ENCODE data around the gene TTLL11. TPM values are rescaled to one million over a fixed set of nuclear protein-coding genes. Genes with fewer than 3 reads are reported as not detected.
"Not testable (repeated sequence)": the region's sequence is repeated elsewhere in the genome, so short reads cannot be mapped to it uniquely, and the experiment has no call there.

The TTLL11 gene
- total RNA-seq, 1 experiment from 2014 or later: 1.6 TPM

- DNase-seq (ENCODE audit: low read depth, low spot score); in situ Hi-C loops (cut with HindIII; ENCODE audit: low pct_unique_long_range_greater_than_20kb, low sequenced_read_pairs): not testable (repeated sequence)
Measured at GRCh38 chr9:121894380-121894779, 198.7 kb downstream of the TTLL11 start.

DNA sequence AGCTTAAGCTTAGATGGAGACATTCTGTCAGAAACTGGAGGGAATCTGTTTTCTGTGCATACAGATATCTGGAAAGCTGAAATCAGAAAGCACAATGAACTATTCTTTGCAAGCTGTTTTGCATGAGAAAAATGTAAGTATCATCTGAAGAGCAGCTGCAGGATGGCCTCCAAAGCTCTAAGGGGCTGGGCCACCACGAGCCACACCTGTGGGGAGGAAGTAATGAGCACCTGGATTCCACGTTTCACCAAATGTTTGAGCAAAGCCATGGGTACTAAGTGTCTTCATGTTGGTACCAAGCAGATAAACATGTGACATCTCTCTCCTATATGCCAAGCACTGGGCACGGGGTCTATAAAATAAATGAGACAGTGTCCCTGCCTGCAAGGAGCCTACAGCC is 199.3 kb downstream of the TTLL11 start:
- no peak for DNase-seq (ENCODE audit: low read depth, low spot score)
- in situ Hi-C loops (cut with HindIII; ENCODE audit: low pct_unique_long_range_greater_than_20kb, low sequenced_read_pairs): no loop called here

GRCh38 chr9:121892706-121893105 is 200.4 kb downstream of the TTLL11 start:
- no peak for DNase-seq (ENCODE audit: low read depth, low spot score)
- in situ Hi-C loops (cut with HindIII; ENCODE audit: low pct_unique_long_range_greater_than_20kb, low sequenced_read_pairs): no loop called here

GRCh38 chr9:121890746-121891145 is 202.4 kb downstream of the TTLL11 start:
- no peak for DNase-seq (ENCODE audit: low read depth, low spot score)
- in situ Hi-C loops (cut with HindIII; ENCODE audit: low pct_unique_long_range_greater_than_20kb, low sequenced_read_pairs): no loop called here

DNA sequence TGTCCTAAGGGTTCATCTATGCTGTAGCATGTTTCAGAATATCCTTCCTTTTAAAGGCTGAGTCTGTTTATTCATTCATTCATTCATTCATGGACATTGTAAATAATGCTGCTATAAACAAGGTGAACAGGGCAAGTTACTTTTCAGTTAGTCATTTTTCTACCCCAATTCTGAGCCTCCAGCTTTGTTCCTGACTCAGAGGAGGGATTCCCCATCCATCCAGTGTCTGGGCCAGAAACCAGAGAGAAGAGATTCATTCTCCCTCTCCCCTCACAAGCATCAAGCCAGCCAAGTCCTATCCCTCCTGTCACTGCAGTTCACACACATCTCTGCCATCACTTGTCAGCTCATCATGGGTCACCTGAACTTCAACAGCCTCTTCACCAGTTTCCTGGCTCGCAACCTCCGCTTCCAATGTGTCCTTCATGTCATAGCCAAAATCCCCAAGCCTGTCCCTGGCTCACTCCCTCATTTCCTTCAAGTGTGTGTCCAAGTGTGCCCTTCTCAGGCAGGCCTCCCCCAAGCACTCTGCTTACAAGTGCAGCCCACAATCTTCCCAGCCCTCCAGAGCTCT is 203.0 kb downstream of the TTLL11 start:
- no peak for DNase-seq (ENCODE audit: low read depth, low spot score)
- in situ Hi-C loops (cut with HindIII; ENCODE audit: low pct_unique_long_range_greater_than_20kb, low sequenced_read_pairs): no loop called here

- in situ Hi-C loops (cut with HindIII; ENCODE audit: low pct_unique_long_range_greater_than_20kb, low sequenced_read_pairs): no loop called here
- no peak for DNase-seq (ENCODE audit: low read depth, low spot score)
Measured at GRCh38 chr9:121888438-121888775, 204.7 kb downstream of the TTLL11 start.

DNA sequence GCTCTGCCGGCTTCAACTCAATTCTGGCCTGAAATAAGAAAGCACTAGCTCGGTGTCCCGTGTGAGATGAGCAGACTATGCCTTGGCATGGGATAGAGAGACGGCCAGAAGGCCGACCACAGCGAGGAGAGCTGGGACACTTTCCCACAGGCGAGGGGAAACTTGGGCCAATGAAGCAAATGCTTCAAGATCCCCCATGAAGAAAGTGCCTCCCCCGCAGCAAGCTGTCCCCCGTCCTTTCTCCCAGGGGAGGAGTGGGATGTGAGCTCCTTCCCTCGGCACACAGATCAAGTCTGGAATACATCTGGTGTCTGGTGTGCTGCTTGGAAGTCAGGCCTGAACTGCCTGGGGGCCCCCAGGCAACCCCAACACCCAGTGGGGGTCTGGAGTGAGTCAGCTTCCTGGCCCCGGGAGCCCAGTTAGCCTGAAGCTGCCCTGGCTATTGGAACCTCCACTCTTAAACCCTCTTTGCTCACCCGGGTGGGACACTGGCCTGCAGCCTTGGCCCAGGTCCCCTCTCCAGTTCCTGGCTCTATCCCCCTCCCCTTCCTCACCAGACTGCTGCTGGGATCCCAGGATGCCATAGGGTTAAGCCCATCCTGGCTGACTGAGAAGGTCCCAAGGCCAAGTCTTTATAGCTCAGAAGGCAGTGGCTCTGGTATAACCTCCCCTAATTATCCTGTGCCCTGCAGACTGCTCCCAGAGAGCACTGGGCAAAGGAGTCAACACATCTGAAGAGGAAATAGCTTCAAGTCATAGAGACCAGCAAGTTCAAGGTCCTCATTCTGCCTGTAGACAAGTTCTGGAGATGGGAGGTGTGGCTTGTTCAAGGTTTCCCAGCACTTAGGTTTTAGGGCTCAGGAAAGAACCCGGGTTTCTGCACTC is 205.3 kb downstream of the TTLL11 start:
- in situ Hi-C loops (cut with HindIII; ENCODE audit: low pct_unique_long_range_greater_than_20kb, low sequenced_read_pairs): no loop called here
- DNase-seq (ENCODE audit: low read depth, low spot score): no peak

GRCh38 chr9:121886759-121887485 is 206.2 kb downstream of the TTLL11 start:
- in situ Hi-C loops (cut with HindIII; ENCODE audit: low pct_unique_long_range_greater_than_20kb, low sequenced_read_pairs): no loop called here
- DNase-seq (ENCODE audit: low read depth, low spot score): no peak

- in situ Hi-C loops (cut with HindIII; ENCODE audit: low pct_unique_long_range_greater_than_20kb, low sequenced_read_pairs): no loop called here
- DNase-seq (ENCODE audit: low read depth, low spot score): no peak
Measured at GRCh38 chr9:121885345-121885901, 207.7 kb downstream of the TTLL11 start.

DNA sequence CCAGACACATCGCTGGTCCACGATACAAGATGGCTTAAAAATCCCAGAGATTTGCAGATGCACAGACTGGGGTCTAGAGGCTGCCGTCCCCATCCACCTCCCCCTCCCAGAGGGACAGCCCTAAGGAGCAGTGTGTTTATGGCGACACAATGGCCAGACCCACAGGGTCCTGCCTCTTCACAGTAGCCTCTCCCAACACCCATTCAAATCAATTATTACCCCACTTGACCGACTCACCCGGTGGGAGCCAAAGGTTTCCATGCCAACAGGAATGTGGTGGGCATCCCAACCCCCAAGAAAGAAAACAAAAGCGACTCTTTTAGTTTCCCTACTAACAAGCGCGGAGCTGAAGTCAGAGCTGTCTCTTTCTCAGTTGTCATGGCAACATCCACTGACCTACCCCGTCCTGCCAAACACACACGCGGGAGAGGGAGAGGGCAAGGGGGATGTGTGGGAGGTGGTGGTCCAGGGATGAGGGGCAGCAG is 209.0 kb downstream of the TTLL11 start:
- in situ Hi-C loops (cut with HindIII; ENCODE audit: low pct_unique_long_range_greater_than_20kb, low sequenced_read_pairs): no loop called here
- no peak for DNase-seq (ENCODE audit: low read depth, low spot score)

- no peak for DNase-seq (ENCODE audit: low read depth, low spot score)
- in situ Hi-C loops (cut with HindIII; ENCODE audit: low pct_unique_long_range_greater_than_20kb, low sequenced_read_pairs): no loop called here
Measured at GRCh38 chr9:121883281-121884056, 209.6 kb downstream of the TTLL11 start.

DNA sequence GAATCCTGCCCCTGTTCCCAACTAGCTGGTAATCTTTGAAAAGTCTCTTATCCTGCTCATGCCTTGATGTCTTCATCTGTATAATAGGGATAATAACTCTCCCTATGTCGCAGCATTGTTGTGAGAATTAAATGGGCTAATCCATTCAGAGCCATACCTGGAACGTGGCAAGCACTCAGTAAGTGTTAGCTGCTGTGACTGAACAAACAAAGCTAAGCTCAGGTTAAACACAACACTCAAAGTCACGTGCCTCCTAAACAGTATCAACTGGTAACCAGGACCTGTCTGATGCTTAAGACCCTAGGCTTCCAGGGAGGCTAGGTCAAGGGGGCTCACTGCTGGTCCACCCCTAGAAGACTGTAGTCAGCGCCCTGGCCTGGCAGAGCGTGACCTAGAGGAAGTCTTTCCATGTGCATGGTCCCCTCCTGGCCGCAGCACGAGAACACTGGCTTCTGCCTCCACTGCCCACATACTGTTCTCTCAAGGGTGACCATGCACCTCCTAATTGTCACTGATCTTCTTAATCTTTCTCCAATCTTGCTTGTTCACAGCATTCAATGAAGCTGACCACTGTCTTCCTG is 211.1 kb downstream of the TTLL11 start:
- no peak for DNase-seq (ENCODE audit: low read depth, low spot score)
- in situ Hi-C loops (cut with HindIII; ENCODE audit: low pct_unique_long_range_greater_than_20kb, low sequenced_read_pairs): no loop called here

GRCh38 chr9:121880343-121880898 is 212.7 kb downstream of the TTLL11 start:
- in situ Hi-C loops (cut with HindIII; ENCODE audit: low pct_unique_long_range_greater_than_20kb, low sequenced_read_pairs): no loop called here
- no peak for DNase-seq (ENCODE audit: low read depth, low spot score)

DNA sequence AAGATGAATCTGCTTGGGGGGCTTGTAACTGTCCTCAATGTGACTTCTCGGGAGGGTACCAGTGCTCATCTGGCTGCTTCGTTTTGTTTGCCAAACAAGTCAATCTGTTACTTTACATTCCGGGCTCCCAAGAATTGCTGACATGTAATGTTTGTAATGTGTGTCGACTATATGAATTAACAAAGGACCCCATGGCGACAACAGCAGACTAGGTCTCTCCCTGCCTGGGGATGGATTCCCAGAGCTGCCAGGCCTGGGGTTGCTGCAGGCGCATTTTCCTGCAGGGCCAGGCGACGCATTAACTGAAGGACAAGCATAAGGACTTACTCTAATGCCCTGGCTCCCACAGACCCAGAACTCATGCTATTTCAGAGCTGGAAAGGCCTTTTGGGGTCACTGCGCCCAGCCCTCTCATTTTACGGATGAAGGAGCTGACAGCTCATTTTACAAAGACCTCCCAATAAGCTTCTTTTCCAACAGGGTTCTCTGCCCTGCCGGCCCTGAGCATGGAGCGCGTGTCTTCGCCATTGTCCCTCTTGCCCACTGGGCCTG is 214.8 kb downstream of the TTLL11 start:
- DNase-seq (ENCODE audit: low read depth, low spot score): no peak
- in situ Hi-C loops (cut with HindIII; ENCODE audit: low pct_unique_long_range_greater_than_20kb, low sequenced_read_pairs): no loop called here

GRCh38 chr9:121876658-121877271 is 216.3 kb downstream of the TTLL11 start:
- in situ Hi-C loops (cut with HindIII; ENCODE audit: low pct_unique_long_range_greater_than_20kb, low sequenced_read_pairs): no loop called here
- no peak for DNase-seq (ENCODE audit: low read depth, low spot score)

GRCh38 chr9:121876255-121876654 is 216.9 kb downstream of the TTLL11 start:
- in situ Hi-C loops (cut with HindIII; ENCODE audit: low pct_unique_long_range_greater_than_20kb, low sequenced_read_pairs): no loop called here
- no peak for DNase-seq (ENCODE audit: low read depth, low spot score)
